ENCODE measurements around the gene MYL5. TPM values are rescaled to one million over a fixed set of nuclear protein-coding genes. Genes with fewer than 3 reads are reported as not detected.
A peak's percentile ranks its signal among the peaks of the same experiment; 100 is the strongest.
"Not testable (repeated sequence)": the region's sequence is repeated elsewhere in the genome, so short reads cannot be mapped to it uniquely, and the experiment has no call there.

Gene MYL5
- total RNA-seq, 1 donor from 2014 or later: 17.5 TPM

- not testable (repeated sequence) for H3K9ac ChIP-seq (ENCODE audit: low read length); H3K4me2 ChIP-seq (ENCODE audit: low read length); H3K27me3 Mint-ChIP-seq (ENCODE audit: low read depth, unreplicated experiment); H2AFZ ChIP-seq (ENCODE audit: low read depth, low read length); H3K27ac ChIP-seq (ENCODE audit: low read depth, low read length); H3K9me3 Mint-ChIP-seq (ENCODE audit: unreplicated experiment); H3K4me1 ChIP-seq (ENCODE audit: insufficient read depth, low read length); H3K4me3 Mint-ChIP-seq (ENCODE audit: unreplicated experiment); DNase-seq (ENCODE audit: low read depth); FAIRE-seq; H3K27me3 ChIP-seq (ENCODE audit: insufficient read depth, low read length); H3K4me3 ChIP-seq (ENCODE audit: insufficient read depth, low read depth, low read length); H3K9me3 ChIP-seq (ENCODE audit: insufficient read depth, low read depth, low read length); H3K4me1 Mint-ChIP-seq (ENCODE audit: low read depth, unreplicated experiment)
- Mint-ChIP-seq H3K36me3 (ENCODE audit: low read depth, unreplicated experiment) (peaks cover 22% of the 10 kb centered on the region), H3K27ac (ENCODE audit: unreplicated experiment) (peak overlapping the region; percentile 47)
- Histone ChIP-seq H4K20me1 (ENCODE audit: insufficient read depth, low read length) (peaks cover 52% of the 10 kb centered on the region), H3K79me2 (ENCODE audit: insufficient read depth, low read length) (peaks cover 48% of the 10 kb centered on the region), H3K36me3 (ENCODE audit: insufficient read depth, low read length) (peaks cover 21% of the 10 kb centered on the region)
Measured at GRCh38 chr4:730946-731904, 56.9 kb downstream of the MYL5 start.

Other genes with a start within 250 kb of the MYL5 start
- 23.7 and 26.3 TPM in 2 replicates for gene ZNF721, start 175.4 kb upstream of the MYL5 start, total RNA-seq
- 53.0 and 53.4 TPM in 2 replicates for gene PIGG, start 175.3 kb upstream of the MYL5 start, total RNA-seq
- gene TMEM271, start 98.2 kb upstream of the MYL5 start, total RNA-seq: 4.4 and 6.2 TPM in 2 replicates
- 2.8 and 3.7 TPM in 2 replicates for gene PDE6B, start 49.0 kb upstream of the MYL5 start, total RNA-seq
- 255 and 263 TPM in 2 replicates for gene ATP5ME, start 266 bp upstream of the MYL5 start, total RNA-seq
- gene SLC49A3, start 14.6 kb downstream of the MYL5 start, total RNA-seq: 6.2 and 9.2 TPM in 2 replicates
- gene PCGF3, start 31.3 kb downstream of the MYL5 start, total RNA-seq: 61.1 and 65.7 TPM in 2 replicates
- 0.41 and 1.9 TPM in 2 replicates for gene CPLX1, start 151.6 kb downstream of the MYL5 start, total RNA-seq